Body of pancreas (tissue), 4 donors: Measurements from ENCODE around the gene SLX4IP. TPM values are rescaled to one million over a fixed set of nuclear protein-coding genes. Genes with fewer than 3 reads are reported as not detected.

Experiments
- ATAC-seq: fragments of 150-250 bp; one replicate; pipeline ENCODE4 v1.9.1; 2016
- DNase-seq, 4 donors: peaks; one replicate each; pipeline ENCODE4 v3.0.0-alpha.2; 2019
- H3K27ac ChIP-seq, 4 donors: fragments of 200-600 bp; sonication (generic); 1 replicate in 3 of 4; 2 replicates in 1 of 4; pipeline versions ENCODE4 v1.5.1 to v1.6.1; 2016 to 2019; ENCODE audit warnings: mild to moderate bottlenecking in 1 of 4, mixed read lengths in 1 of 4, moderate library complexity in 1 of 4
- H3K27me3 ChIP-seq, 2 donors: fragments of 200-600 bp; sonication (generic); one replicate each; pipeline ENCODE4 v1.6.0; 2016; ENCODE audit warnings: mild to moderate bottlenecking in 1 of 2
- H3K36me3 ChIP-seq, 2 donors: fragments of 200-600 bp; sonication (generic); replicated peaks in 1 of 2; 2 replicates each; pipeline ENCODE4 v1.5.1; 2016; ENCODE audit warnings: low read depth in 2 of 2; ENCODE audit not compliant: insufficient read depth in 1 of 2
- H3K4me1 ChIP-seq: fragments of 200-600 bp; sonication (generic); one replicate; pipeline ENCODE4 v1.6.0; 2016
- H3K4me3 ChIP-seq, 2 donors: fragments of 200-600 bp; sonication (generic); 1 replicate in 1 of 2; 2 replicates in 1 of 2; pipeline ENCODE4 v1.5.1; 2016 to 2019
- H3K9me3 ChIP-seq, 3 donors: fragments of 200-600 bp; sonication (generic); 1 replicate in 2 of 3; 2 replicates in 1 of 3; pipeline ENCODE4 v1.5.1; 2016
- CTCF ChIP-seq, 7 experiments: fragments of 450-650 bp in 4 of 7; fragments of 200-600 bp in 3 of 7; sonication (generic) in 3 of 7; IDR thresholded peaks; one replicate each; pipeline ENCODE4 v1.5.1; 2016 to 2019; ENCODE audit warnings: antibody characterized with exemption in 7 of 7
- POLR2A ChIP-seq, 3 donors: fragments of 450-650 bp; IDR thresholded peaks; one replicate each; pipeline ENCODE4 v1.6.1; 2016; ENCODE audit warnings: antibody characterized with exemption in 3 of 3, mild to moderate bottlenecking in 2 of 3
- WGBS, 2 donors: methylation state at CpG; one replicate each; pipeline ENCODE4 v1.1.5; 2017; 5-methylcytosine and 5-hydroxymethylcytosine counted together
- intact Hi-C: fragments of 100-400 bp; cut with DNase I; formaldehyde crosslinking; loops from one replicate; pipeline ENCODE4 v1.15.1; 2023
- total RNA-seq, 2 donors: library from RNA; depleted of rRNA; stranded (reverse); fragments of >200 nt; gene quantifications; one replicate each; pipeline ENCODE4 v1.1.0, GENCODE V29; 2016

Gene SLX4IP
- total RNA-seq, 2 donors from 2014 or later, result 4.3 to 4.7 TPM

- 20 to 21% methylated on average over 5 of the region's 5 CpGs for WGBS, 2 donors
- no peak for DNase-seq
Observed at GRCh38 chr20:10658876-10659632, 223.9 kb downstream of the SLX4IP start.

GRCh38 chr20:10659651-10660601, 224.8 kb downstream of the SLX4IP start:
- Histone ChIP-seq H3K36me3 (peaks cover 0 to 3% of the 10 kb centered on the region in 2 donors), H3K27ac (peak overlapping the region in 3 of 4 donors; percentile 35 to 73 (median 63)), H3K4me3 (no peak overlapping the region), H3K9me3 (no peaks in the 10 kb centered on the region), H3K27me3 (no peaks in the 10 kb centered on the region), H3K4me1 (peaks cover 95% of the 10 kb centered on the region)
- DNase-seq (peak in 1 of 4 donors; percentile 23), ATAC-seq (peak; percentile 10)
- TF ChIP-seq CTCF (IDR thresholded peaks at IDR 0.05) (no peak), POLR2A (IDR thresholded peaks at IDR 0.05) (no peak)
- intact Hi-C loops, result loop anchor here (10.0 kb wide), 1 partner anchor 615 kb away; no protein-coding TSS in a partner anchor
- WGBS, 2 donors, result 50 to 52% methylated on average over 9 to 12 of the region's 12 CpGs

More at GRCh38 chr20:10658876-10659632, 223.9 kb downstream of the SLX4IP start:
- peaks cover 95% of the 10 kb centered on the region for H3K4me1 ChIP-seq
- no peaks in the 10 kb centered on the region for H3K9me3 ChIP-seq
- ATAC-seq, result no peak
- no peaks in the 10 kb centered on the region for H3K27me3 ChIP-seq
- H3K36me3 ChIP-seq, result peaks cover 0 to 3% of the 10 kb centered on the region in 2 donors
- no peak overlapping the region for H3K4me3 ChIP-seq
- H3K27ac ChIP-seq, result peak overlapping the region in 3 of 4 donors; percentile 39 to 73 (median 63)
- no peak for TF ChIP-seq CTCF (IDR thresholded peaks at IDR 0.05)
- TF ChIP-seq POLR2A (IDR thresholded peaks at IDR 0.05), result no peak
- intact Hi-C loops, result no loop called here

GRCh38 chr20:10660661-10661060, 225.6 kb downstream of the SLX4IP start:
- Histone ChIP-seq H3K4me3 (no peak overlapping the region), H3K27ac (peak overlapping the region in 3 of 4 donors; percentile 35 to 73 (median 63)), H3K27me3 (no peaks in the 10 kb centered on the region), H3K4me1 (peaks cover 95% of the 10 kb centered on the region), H3K9me3 (no peaks in the 10 kb centered on the region), H3K36me3 (peaks cover 0 to 3% of the 10 kb centered on the region in 2 donors)
- no peak for ATAC-seq
- DNase-seq, result no peak
- 79 to 84% methylated on average over 10 to 11 of the region's 11 CpGs for WGBS, 2 donors
- no peak for TF ChIP-seq POLR2A (IDR thresholded peaks at IDR 0.05)
- no peak for TF ChIP-seq CTCF (IDR thresholded peaks at IDR 0.05)
- intact Hi-C loops, result loop anchor here (10.0 kb wide), 1 partner anchor 614 kb away; no protein-coding TSS in a partner anchor

GRCh38 chr20:10661261-10661660, 226.2 kb downstream of the SLX4IP start:
- DNase-seq, result no peak
- Histone ChIP-seq H3K36me3 (no peaks in the 10 kb centered on the region), H3K4me1 (peaks cover 95% of the 10 kb centered on the region)

More at GRCh38 chr20:10661261-10661660, 226.2 kb downstream of the SLX4IP start:
- intact Hi-C loops, result loop anchor here (10.0 kb wide), 1 partner anchor 614 kb away; no protein-coding TSS in a partner anchor
- H3K27me3 ChIP-seq, result no peaks in the 10 kb centered on the region
- TF ChIP-seq POLR2A (IDR thresholded peaks at IDR 0.05) (no peak), CTCF (IDR thresholded peaks at IDR 0.05) (no peak)
- H3K9me3 ChIP-seq, result no peaks in the 10 kb centered on the region
- H3K27ac ChIP-seq, result peak overlapping the region in 3 of 4 donors; percentile 35 to 73 (median 37)
- no peak overlapping the region for H3K4me3 ChIP-seq
- ATAC-seq, result no peak
- 90 to 93% methylated on average over 4 of the region's 4 CpGs for WGBS, 2 donors
